HPDE6-E6E7 (cell line): ENCODE results near the gene DNAH6.

Experiments
- DNase-seq: peaks from one replicate; pipeline ENCODE4 v3.0.0; 2011; ENCODE audit warnings: missing footprints; ENCODE audit errors: extremely low spot score

The DNAH6 gene

DNA sequence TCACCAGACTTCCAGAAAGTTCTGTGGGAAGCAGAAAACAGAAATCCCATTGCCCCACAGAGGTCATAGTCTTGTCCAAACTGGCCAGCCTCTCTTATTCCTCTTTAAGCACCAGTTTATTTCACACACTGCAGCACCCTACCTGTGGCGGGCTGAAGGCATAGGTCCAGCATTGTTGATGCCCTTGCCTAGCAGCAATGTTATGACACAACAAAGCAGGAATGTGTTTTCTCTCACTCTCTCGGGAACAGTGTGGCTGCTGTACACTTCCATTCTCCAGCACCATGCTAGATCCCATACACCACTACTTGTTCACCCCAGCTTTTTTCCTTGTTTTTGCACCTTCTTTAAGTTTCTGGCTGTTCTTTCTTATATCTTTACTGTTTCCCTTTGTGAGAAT, 181.6 kb downstream of the DNAH6 start:
- no peak for DNase-seq

DNA sequence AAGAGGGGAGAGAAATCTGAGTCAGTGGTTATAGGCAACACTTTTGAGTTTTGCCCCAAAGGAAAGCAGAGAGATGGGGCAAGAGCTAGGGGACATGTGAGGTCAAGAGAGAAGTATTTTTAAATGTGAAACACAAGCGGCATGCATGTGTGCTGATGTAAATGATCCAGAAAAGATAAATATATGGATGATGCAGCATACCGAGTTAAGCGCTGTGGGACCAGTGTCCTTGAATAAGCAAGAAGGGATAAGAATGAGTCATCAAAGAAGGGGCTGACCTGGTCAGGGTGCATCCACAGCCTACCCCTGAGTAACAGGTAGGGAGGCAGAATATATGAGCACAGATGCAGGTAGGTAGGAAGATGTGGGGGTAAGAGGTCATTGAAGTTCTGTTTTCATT, 183.7 kb downstream of the DNAH6 start:
- no peak for DNase-seq

DNA sequence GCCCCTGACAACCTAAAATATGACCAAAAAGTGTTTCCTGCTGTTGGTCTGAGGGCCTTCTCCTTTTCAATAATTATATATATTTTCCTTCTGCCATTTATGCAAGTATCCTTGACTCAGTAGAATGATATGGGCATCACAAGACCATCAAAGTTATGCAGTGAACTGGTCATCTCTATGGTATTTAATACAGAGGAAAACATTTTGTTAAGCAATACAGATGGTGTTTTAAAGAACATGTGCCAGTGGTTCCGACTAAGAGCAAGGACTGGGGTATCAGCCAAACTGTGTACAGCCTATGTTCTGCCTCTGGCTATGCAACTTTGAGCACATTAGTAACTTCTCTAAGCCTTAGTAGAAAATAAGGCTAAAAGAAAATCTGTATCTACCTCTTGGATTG, 185.6 kb downstream of the DNAH6 start:
- DNase-seq, result no peak

DNA sequence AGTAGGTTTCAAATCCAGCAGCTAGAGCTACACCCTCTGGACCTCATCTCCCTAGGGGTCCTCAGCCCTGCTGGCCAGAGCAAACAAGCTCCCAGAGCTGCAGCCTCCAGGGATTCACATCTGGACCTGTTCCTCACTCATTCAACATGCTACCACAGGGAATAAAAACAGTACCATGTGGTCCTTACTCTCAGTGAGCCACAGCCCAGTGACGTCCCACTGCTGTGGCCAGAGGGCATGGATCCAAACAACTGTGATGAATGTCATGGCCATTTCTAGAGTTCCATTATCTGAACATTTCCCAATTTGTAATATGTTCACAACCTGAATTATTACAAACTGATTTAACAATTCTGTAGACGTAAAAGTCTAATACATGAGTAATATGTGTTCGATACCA, 186.6 kb downstream of the DNAH6 start:
- no peak for DNase-seq

DNA sequence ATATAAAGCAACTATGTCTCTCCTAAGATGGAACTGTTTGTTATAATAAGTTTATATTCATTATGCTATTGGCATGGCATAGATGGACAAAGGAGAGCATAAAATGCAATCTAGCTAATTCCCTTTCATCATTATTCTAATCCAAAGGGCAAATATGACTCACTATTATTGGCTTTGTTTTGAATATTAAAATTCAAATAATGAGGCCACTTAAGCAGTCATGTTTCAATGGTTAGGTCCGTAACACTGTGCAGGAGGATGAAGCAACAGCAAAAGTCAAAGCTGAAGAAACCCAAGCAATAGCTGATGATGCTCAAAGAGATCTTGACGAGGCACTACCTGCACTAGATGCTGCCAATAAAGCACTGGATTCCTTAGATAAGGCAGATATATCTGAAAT, 187.5 kb downstream of the DNAH6 start:
- no peak for DNase-seq

DNA sequence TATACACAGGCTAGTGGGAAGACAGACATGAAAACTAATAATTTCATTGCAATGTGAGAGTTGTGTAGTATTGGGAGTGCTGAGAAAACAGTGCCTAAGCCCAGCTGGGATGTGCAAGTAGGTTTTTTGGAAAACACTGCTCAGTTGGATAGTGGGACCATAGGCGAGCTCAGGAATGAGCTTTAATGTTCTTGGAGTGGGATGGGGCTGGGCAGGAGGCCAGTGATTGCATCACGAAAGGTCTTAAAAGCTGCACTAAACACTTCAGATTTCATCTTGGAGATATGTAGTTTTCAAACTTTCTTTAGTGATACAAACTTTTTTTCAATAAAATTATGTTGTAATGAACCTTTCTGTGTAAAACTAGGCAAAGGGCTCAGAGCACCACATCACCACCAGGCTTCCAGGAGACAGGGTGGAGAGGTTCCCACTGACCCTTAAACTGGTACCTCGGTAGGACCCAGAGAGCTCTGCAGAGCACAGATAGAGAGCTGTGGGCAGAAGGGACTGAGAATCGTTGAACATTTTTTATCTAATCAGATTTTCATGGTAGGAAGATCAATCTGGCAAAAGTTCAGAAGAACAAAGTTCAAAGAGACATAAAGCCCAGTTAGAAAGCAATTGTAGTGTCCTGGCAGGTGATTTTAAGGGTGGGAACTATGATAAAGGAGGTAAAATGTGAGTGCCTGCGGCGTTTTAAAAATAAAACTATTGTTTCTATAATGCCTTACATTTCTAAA, 188.4 kb downstream of the DNAH6 start:
- no peak for DNase-seq

DNA sequence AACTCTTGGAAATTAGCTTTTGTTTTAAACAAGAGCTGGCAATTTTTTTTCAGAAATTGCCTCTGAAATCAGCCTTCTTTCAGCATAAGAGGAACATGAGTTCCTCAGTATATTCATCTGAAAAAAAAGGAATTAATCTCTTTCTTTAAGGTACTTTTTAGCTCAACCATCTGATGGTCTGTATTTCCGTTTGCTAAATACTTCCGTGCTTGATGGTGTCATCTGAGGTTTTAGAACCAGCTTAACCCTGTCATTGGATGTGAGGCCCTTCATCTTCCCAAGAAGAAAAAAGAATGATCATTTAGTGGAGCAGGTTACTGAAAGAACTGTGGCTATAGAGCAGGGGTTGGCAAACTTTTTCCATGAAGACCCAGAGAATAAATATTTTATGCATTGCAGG, 189.6 kb downstream of the DNAH6 start:
- no peak for DNase-seq

DNA sequence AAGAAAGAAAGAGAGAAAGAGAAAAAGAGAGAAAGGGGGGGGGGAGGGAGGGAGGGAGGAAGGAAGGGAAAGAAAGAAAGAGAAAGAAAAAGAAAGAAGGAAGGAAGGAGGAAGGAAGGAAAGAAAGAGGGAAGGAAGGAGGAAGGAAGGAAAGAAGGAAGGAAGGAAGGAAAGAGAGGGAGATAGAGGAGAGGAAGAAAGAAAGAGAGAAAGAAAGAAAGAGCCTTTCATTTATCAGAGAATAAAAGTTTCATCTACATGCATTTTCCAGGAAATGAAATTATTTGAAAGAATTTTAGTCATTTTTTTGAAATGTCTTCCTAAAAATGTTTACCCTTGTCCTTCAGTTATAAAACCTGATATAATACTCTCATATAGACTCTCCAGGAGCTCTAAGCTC, 192.1 kb downstream of the DNAH6 start:
- no peak for DNase-seq

DNA sequence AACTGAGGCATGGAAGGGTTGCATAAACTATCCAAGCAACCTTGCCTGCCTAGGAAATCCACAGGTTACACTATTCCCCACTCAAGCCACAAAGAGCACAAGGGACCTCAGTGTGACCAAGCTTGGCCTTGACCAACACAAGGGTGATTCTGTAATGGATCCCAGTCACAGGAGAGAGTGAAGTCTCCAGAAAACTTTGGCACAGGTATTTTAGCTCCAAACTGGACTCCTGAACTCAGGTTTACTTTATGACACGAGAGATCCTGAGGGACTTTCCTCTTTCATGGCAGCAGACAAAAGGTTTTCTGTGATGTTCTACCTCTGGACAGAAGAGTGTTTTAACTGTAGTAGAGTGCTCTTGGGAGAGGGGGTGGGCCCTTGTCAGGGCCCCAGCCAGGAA, 195.4 kb downstream of the DNAH6 start:
- DNase-seq, result no peak

DNA sequence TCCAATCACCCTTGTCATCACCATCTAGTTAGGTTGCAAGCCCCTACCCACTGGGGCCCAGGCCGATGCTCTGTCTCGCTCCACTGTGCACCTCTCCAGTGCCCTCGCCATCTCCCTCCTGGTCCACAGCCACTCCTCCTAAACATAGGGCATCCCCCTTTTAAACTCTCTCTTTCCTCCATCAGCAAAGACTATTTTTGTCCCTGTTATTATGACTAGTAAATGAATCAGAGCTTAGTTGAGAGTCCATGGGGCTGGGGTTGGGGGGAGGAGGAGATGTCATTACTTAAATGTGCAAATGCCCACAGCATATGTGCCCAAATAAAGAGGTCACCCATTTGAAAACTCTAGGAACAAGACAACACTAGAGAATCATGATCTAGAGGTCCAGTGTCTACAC, 197.1 kb downstream of the DNAH6 start:
- no peak for DNase-seq

DNA sequence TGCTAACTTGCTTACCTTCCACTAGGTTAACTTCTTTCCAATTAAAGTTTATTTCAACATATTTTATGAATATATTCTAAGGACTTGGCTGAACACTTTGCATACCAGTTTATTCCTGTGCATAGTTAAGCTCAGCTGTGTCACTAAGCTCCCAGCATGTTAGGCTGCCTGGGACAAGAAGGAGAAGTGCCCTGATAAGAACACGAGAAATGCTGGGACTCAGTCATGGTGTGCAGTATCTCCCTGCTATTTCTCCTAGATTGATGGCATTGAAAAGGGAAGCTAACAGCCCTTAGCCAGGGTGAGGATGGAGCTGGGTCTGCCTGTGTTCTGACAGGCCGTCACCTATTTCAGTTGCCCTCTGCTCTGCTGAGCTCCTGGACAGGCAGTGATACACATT, 200.3 kb downstream of the DNAH6 start:
- DNase-seq, result no peak

DNA sequence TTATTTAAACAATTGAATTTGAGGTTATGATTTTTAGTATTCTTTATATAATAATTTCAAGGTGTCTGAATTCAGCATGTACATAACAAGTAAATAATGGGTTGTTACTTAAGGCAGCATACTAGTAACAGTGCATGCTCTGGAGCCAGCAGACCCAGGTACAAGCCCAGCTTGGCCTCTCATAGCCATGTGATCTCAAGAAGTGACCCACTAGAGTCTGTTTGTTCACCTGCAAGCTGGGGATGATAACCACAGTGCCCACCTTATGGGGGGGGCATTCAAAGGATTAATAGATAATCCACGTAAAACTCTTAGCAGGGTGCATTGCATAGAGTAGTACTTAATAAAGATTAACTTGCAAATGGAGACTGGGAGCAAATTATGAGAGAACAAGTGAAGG, 201.0 kb downstream of the DNAH6 start:
- DNase-seq, result no peak

DNA sequence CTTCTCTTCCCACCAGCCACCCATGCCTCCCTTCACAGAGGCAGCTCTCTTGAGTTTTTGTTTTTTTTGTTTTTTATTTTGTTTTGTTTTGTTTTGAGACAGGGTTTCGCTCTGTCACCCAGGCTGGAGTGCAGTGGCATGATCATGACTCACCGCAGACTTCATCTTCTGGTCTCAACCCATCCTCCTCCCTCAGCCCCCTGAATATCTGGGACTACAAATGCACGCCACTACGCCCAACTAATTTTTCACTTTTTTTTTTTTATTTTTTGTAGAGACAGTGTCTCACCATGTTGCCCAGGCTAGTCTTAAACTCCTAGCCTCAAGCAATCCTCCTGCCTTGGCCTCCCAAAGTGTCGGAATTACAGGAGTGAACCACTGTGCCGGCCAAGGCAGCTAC, 203.1 kb downstream of the DNAH6 start:
- no peak for DNase-seq

DNA sequence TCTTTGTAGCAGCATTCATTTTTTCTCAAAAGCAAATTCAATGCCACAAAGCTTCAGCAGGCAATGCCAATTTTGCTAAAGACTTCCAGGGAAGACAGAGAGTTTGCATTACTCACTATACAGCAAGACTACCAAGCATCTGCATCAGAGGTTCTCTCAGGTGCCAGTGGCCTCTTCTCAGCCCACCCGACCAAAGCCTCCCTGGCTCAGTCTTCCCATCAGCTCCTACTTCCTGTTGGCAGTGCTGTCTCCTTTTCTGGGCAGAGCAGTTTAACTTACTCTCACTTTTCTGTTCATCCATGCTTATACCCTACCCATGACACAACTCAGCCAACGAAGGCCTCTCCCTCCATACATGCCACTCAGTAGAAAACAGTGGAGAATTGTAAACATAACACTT, 207.5 kb downstream of the DNAH6 start:
- no peak for DNase-seq

DNA sequence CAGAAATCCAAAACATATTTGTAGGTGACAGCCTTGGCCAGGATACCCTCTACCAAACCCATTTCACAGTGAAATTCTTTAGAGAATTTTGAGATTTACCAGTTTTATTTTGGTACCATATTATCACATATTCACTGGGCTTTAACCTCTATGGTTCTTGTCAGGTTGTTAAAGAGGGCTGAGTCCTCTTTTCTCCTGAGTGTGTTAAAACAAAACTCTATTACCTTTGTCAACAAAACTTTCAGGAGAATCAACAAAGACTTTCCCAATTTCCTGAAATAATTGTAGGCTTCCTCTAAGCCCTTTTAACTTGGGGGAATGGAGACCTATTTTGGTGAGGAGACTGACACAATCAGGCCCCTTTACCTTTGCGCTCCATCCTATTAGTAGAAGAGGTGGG, 209.4 kb downstream of the DNAH6 start:
- no peak for DNase-seq

DNA sequence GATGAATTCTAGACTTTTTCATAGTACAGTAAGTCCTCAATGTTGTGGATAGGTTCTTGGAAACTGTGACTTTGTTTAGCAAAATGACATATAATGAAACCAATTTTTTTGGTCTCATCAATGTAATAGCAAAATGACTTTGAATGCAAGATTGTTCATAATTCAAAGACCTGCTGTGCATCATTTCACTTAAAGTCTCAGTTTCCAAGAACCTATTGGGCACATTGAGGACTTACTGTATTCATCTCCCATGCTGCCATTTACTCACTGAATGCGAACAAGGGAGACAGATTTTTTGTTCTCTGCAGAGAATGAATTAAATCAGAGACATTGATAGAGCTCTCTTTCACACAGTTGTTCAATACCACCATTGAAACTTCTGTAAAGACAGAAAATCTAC, 211.0 kb downstream of the DNAH6 start:
- no peak for DNase-seq

DNA sequence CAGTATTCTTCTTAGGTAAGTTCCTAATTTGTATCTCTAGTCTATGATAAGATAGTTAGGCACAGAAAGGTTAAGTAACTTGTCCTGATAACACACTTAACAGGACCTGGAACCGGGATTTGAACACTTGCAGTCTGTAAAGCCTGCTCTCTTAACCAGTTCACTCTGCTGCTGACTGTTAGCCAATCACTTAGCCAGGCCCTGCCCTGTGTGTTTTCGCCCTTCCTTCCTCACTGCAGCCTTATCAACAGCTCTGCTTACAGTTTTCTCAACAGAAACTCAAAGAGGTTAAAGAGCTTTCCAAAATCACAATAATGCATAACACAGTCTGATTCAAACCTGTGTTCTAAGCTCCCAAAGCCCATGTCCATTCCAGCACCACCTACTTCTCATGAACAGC, 212.9 kb downstream of the DNAH6 start:
- no peak for DNase-seq

DNA sequence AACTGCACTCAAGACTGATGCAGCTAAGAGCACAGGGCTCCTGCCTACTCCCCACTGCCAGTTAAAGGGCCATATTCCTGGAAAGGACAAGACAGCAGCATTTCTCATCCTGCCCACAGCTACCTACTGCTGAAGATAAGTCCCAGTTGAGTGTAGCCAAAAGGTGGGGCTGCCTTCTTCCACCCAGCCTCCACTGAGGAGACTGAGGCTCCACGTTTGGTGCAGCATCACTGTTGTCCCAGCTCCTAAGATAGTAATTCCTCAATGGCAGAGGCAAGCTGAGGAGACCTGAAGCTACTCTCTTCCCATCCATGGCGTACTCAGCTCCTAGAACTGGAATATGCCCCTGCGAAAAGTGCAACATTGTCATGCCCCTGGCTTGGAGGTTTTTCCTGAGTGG, 214.9 kb downstream of the DNAH6 start:
- DNase-seq, result no peak

DNA sequence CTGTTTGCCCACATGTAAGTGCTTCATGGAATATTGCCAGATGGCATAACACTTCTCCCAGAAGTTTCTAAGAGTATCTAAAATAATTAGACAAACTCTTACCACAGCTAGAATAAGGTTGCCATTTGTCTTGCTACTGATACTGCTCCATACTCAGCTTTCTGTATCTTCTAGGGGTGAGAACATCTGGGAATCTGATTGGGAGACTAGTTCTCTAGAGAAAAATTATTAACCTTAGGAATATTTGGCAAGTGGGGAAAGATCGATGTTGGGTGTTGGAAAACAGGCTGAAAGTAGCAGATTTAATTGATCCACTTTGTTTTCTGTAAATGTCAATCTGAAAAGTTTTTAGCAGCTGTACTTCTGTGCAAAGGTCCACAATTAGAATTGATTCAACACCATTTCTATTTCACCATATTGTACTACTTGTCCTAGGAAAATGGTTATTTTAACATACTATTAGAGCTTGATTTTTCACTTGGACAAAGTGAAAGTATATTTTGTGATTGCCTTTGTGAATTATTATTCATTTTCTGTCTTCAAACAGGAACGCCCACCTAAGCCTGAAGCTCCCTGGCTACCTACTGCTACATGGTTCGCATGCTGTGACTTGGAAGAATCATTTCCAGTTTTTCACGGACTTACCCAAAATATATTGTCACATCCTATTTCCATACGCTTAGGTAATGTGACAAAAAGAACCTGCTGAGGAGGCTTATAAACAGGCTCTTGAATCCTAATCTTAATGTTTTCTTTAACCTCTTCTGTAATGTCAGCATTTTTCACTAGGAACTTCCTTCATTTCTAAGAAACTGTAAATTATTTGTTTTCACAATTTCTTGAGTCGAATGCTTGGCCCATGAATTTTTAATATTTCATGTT, 216.8 kb downstream of the DNAH6 start:
- no peak for DNase-seq

DNA sequence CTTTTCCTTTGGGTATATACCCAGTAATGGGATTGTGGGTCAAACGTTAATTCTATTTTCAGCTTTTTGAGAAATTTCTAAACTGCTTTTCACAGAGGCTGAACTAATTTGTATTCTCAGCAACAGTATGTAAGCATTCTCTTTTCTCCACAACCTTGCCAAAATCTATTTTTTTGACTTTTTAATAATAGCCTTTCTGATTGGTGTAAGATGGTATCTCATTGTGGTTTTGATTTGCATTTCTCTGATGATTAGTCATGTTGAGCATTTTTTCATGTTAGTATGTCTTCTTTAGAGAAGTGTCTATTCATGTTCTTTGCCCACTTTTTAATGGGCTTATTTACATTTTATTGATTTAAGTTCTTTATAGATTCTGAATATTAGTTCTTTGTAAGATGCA, 219.1 kb downstream of the DNAH6 start:
- no peak for DNase-seq

DNA sequence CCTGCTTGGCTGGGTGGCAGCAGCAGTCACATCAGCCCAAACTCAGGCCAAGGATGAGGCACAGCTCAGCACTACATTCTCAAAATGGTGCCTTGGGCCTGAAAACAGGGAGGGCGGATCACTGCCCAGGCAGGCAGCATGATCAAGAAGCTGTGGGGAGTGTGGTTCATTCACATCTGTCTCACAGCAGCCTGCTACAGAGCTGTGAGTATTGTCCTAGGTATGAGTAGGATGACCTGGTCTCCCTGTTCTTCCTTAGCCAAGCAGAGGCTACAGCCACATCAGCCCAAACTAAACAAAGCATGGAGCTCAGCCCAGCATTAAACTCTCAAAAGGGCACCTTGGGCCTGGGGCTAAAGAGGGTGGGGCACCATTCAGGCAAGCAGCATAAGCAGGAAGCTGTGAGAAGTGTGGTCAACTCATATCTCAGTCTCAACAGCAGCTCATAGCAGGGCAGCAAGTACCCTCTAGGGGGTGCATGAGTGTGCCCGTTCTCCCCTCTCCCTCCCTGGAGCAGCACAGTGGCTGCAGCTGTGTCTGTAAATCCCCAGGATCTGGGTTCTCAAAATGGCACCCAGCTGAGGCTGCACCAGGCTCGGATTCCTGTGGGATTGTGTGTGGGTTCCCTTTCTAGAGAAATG, 225.0 kb downstream of the DNAH6 start:
- no peak for DNase-seq

DNA sequence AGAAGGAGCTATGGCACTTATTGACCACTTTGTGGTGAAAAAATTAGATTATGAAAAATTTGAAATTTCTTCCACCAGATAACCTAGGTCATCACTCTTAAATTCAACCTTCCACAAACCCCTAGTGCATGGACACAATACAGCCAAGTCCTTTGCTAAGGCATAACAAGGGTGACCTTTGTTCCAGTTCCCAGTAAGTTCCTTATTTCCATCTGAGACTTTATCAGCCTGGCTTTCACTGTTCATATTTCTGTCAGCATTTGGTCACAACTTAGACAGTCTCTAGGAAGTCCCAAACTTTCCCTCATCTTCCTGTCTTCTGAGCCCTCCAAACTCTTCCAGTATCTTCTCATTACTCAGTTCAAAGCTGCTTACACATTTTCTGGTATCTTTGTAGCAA, 232.0 kb downstream of the DNAH6 start:
- no peak for DNase-seq

DNA sequence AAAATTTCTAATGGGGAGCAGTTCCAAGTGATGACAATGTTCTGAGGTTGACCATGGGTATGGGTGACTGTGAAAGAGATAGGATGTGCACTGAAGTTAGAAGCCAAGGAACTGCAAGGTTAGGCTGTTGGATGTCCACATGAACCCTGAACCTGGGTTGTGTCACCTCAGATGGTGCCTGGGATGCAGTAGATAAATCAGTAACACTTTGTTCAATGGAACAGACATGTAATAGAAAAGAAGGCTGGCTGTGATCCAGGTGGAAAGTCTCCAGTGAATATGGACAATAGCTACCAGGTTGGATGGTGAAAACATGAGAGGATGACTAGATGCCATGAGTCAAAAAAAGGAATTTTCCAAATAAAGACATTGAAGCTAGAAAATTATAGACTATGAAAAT, 233.1 kb downstream of the DNAH6 start:
- no peak for DNase-seq
